ENCODE data around the gene USP13. TPM values are rescaled to one million over a fixed set of nuclear protein-coding genes. Genes with fewer than 3 reads are reported as not detected.
"Not testable (repeated sequence)": the region's sequence is repeated elsewhere in the genome, so short reads cannot be mapped to it uniquely, and the experiment has no call there.

USP13 gene
- total and polyA plus RNA-seq, 12 donors, result 13.7 to 181 (median 142) TPM

DNA sequence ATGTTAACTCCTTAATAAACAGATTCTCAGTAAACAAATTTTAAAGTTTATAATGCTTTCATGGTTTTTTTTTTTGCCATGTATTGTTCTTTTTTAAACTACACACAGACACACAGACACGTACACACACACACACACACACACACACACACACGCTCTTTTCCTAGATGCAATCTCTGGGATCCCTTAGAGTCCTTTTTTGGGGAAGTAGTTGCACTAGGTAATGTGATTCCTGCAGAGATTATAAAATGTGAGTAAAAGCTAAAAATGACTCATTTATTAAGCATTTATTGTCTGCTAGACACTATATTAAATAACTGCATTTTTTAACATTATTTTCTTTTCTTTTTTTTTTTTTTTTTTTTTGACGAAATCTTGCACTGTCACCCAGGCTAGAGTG lies 28.4 kb upstream of the USP13 start:
- 83 to 89% methylated on average over 3 of the region's 3 CpGs for WGBS, 2 donors
- TF ChIP-seq, protein P1, sequence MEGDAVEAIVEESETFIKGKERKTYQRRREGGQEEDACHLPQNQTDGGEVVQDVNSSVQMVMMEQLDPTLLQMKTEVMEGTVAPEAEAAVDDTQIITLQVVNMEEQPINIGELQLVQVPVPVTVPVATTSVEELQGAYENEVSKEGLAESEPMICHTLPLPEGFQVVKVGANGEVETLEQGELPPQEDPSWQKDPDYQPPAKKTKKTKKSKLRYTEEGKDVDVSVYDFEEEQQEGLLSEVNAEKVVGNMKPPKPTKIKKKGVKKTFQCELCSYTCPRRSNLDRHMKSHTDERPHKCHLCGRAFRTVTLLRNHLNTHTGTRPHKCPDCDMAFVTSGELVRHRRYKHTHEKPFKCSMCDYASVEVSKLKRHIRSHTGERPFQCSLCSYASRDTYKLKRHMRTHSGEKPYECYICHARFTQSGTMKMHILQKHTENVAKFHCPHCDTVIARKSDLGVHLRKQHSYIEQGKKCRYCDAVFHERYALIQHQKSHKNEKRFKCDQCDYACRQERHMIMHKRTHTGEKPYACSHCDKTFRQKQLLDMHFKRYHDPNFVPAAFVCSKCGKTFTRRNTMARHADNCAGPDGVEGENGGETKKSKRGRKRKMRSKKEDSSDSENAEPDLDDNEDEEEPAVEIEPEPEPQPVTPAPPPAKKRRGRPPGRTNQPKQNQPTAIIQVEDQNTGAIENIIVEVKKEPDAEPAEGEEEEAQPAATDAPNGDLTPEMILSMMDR (IDR thresholded peaks at IDR 0.05), result no peak

DNA sequence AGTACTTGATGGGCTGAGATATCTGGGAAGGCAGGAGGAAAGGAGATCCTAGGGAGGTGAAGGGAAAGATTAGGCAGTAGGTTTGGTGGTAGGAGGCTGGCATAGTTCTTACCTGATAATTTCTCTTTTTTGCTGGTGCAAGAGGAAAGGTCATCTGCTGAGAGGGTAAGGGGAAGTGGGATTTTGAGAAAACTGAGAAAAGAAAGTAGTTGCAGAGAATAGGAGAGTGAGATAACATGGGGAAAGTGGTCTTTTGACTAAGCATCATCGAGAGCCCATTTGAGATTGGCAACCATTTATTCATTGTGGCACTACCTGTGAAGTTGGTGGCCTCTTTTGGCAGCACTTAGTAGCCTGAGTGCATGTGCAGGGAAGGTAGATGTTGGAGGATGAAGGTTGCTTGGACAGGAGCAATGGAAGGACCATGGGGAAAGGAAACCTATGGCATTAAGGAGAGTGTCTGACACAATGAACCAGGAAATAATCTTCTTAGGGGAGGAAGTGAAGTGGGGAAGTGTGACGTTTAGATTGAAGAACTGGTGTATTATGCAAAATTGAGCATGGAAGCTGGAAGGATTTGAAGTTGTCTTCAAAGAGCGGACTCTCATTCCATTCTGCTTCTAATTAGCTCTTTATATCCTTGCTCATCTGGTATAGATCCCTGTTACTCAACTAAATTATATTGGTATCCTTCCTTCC lies 21.9 kb upstream of the USP13 start:
- intact Hi-C loops (cut with DNase I), result no loop called here
- TF ChIP-seq, protein P1 (IDR thresholded peaks at IDR 0.05), result no peak
- Histone ChIP-seq H3K9me3 (no peaks in the 10 kb centered on the region), H3K4me1 (no peaks in the 10 kb centered on the region), H3K27ac (no peak overlapping the region), H3K27me3 (no peaks in the 10 kb centered on the region), H3K4me3 (no peak overlapping the region), H3K36me3 (peaks cover 0 to 21% (median 0%) of the 10 kb centered on the region in 9 donors)
- no peak for DNase-seq
- ATAC-seq, result no peak
- WGBS, 2 donors, result 80 to 83% methylated on average over 3 of the region's 3 CpGs

More for the DNA sequence above, 28.4 kb upstream of the USP13 start:
- Histone ChIP-seq H3K4me3 (no peak overlapping the region), H3K4me1 (no peaks in the 10 kb centered on the region), H3K27me3 (no peaks in the 10 kb centered on the region), H3K36me3 (peaks cover 0 to 82% (median 45%) of the 10 kb centered on the region in 9 donors), H3K27ac (no peak overlapping the region), H3K9me3 (no peaks in the 10 kb centered on the region)
- no peak for ATAC-seq
- no peak for DNase-seq
- intact Hi-C loops (cut with DNase I), result no loop called here

DNA sequence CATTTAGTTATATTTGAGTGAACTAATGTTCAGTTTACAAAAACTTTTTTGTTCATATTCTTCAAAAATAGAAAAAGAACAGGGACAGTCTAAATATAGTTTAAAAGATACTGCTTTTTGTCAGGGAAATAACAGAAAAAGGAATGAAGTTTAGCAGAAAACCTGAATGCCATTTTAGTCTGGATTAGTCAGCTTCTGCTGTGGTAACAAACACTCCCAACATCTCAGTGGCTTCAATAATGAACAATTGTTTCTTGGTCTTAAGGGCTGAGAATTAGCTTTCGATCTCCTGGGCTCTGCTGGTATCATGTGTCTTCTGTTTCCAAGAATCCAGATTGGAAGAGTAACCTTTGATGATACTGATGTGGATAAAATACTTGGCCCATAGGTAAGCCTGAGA lies 12.4 kb upstream of the USP13 start:
- no peak for DNase-seq
- no peak overlapping the region for H3K27ac ChIP-seq
- no peaks in the 10 kb centered on the region for H3K36me3 ChIP-seq
- H3K4me1 ChIP-seq, result no peaks in the 10 kb centered on the region
- TF ChIP-seq, protein P1 (IDR thresholded peaks at IDR 0.05), result no peak
- 93 to 100% methylated on average over 1 of the region's 1 CpG for WGBS, 2 donors
- intact Hi-C loops (cut with DNase I), result no loop called here
- no peaks in the 10 kb centered on the region for H3K27me3 ChIP-seq
- H3K4me3 ChIP-seq, result no peak overlapping the region
- no peak for ATAC-seq
- no peaks in the 10 kb centered on the region for H3K9me3 ChIP-seq

DNA sequence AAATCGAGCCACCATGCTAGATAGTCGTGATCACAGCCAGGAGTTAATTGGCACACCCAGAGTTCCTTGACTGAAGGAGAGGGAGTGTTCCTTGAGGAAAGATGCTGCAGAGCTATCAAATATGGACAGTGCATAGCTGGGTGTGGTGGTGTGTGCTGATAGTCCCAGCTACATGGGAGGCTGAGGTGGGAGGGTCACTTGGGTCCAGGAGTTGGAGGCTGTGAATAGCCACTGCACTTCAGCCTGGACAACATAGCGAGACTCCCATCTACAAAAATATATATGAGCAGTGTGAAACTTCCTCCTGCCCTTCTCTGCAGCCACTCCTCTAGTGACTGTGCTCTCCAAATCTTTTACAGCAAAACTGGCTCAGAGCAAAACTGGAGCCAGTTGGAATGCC lies 10.0 kb upstream of the USP13 start:
- TF ChIP-seq, protein P1 (IDR thresholded peaks at IDR 0.05), result no peak
- DNase-seq (no peak), ATAC-seq (no peak)
- Histone ChIP-seq H3K9me3 (no peaks in the 10 kb centered on the region), H3K4me1 (no peaks in the 10 kb centered on the region), H3K36me3 (no peaks in the 10 kb centered on the region), H3K27me3 (no peaks in the 10 kb centered on the region), H3K27ac (no peak overlapping the region), H3K4me3 (no peak overlapping the region)
- intact Hi-C loops (cut with DNase I), result no loop called here
- 91% methylated on average over 3 of the region's 3 CpGs for WGBS, 2 donors

DNA sequence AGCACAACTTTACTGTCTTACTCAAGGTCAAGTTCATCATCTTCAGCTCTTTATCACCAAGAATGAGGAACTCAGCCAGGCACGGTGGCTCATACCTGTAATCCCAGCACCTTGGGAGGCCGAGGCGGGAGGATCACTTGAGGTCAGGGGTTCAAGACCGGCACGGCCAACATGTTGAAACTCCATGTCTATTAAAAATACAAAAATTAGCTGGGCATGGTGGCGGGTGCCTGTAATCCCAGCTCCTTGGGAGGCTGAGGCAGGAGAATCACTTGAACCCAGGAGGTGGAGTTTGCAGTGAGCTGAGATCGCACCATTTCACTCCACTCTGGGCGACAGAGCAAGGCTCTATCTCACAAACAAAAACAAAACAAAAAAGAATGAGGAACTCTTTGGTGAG lies 9.0 kb upstream of the USP13 start:
- H3K36me3 ChIP-seq; H3K4me1 ChIP-seq; DNase-seq; H3K9me3 ChIP-seq; H3K27ac ChIP-seq; ATAC-seq; H3K27me3 ChIP-seq; H3K4me3 ChIP-seq; intact Hi-C loops (cut with DNase I): not testable (repeated sequence)
- WGBS, 2 donors, result 95 to 96% methylated on average over 8 of the region's 8 CpGs
